Trophoblast cell (in vitro differentiated cells and primary cell): ENCODE measurements around the gene SNTG2.

Experiments
- DNase-seq, 2 donors: peaks; one replicate each; pipeline ENCODE4 v3.0.0-alpha.2; 2016
- H2AFZ ChIP-seq: 2 replicates; pipeline ENCODE4 v1.6.1; 2013; ENCODE audit warnings: low read length, moderate library complexity, mild to moderate bottlenecking; ENCODE audit not compliant: insufficient read depth, poor library complexity
- H2AK5ac ChIP-seq: 2 replicates; pipeline ENCODE4 v1.6.1; 2013; ENCODE audit warnings: mild to moderate bottlenecking, low read length
- H2BK120ac ChIP-seq: 2 replicates; pipeline ENCODE4 v1.6.1; 2013; ENCODE audit warnings: low read length, mild to moderate bottlenecking, moderate library complexity; ENCODE audit not compliant: insufficient read depth, poor library complexity
- H2BK12ac ChIP-seq: 2 replicates; pipeline ENCODE4 v1.6.1; 2013; ENCODE audit warnings: mild to moderate bottlenecking, low read length, moderate library complexity
- H2BK5ac ChIP-seq: 2 replicates; pipeline ENCODE4 v1.6.1; 2013; ENCODE audit warnings: low read length, low read depth, moderate library complexity, mild to moderate bottlenecking; ENCODE audit not compliant: poor library complexity
- H3K14ac ChIP-seq: 2 replicates; pipeline ENCODE4 v1.6.1; 2013; ENCODE audit warnings: mild to moderate bottlenecking, low read length
- H3K18ac ChIP-seq: 2 replicates; pipeline ENCODE4 v1.6.1; 2013; ENCODE audit warnings: mild to moderate bottlenecking, low read length
- H3K23ac ChIP-seq: 2 replicates; pipeline ENCODE4 v1.6.1; 2013; ENCODE audit warnings: low read length
- H3K27ac ChIP-seq: 2 replicates; pipeline ENCODE4 v1.5.1; 2013; ENCODE audit warnings: low read depth, mild to moderate bottlenecking, inconsistent platforms, low read length, moderate library complexity
- H3K27me3 ChIP-seq: 2 replicates; pipeline ENCODE4 v1.6.1; 2013; ENCODE audit warnings: inconsistent platforms, mild to moderate bottlenecking, low read length, moderate library complexity; ENCODE audit not compliant: insufficient read depth
- H3K36me3 ChIP-seq, 2 experiments: 1 replicate in 1 of 2; 2 replicates in 1 of 2; pipeline ENCODE4 v1.6.1; 2013; ENCODE audit warnings: low read length in 2 of 2, mild to moderate bottlenecking in 2 of 2, moderate library complexity in 1 of 2; ENCODE audit not compliant: insufficient read depth in 2 of 2, control insufficient read depth in 1 of 2
- H3K4ac ChIP-seq: 2 replicates; pipeline ENCODE4 v1.6.1; 2013; ENCODE audit warnings: low read depth, mild to moderate bottlenecking, low read length, moderate library complexity
- H3K4me1 ChIP-seq, 2 experiments: 1 replicate in 1 of 2; 2 replicates in 1 of 2; pipeline ENCODE4 v1.6.1; 2013; ENCODE audit warnings: low read length in 2 of 2, mild to moderate bottlenecking in 2 of 2, moderate library complexity in 1 of 2; ENCODE audit not compliant: insufficient read depth in 2 of 2, control insufficient read depth in 1 of 2
- H3K4me2 ChIP-seq: 2 replicates; pipeline ENCODE4 v1.6.1; 2013; ENCODE audit warnings: inconsistent platforms, mild to moderate bottlenecking, low read length, moderate library complexity
- H3K4me3 ChIP-seq: 2 replicates; pipeline ENCODE4 v1.5.1; 2013; ENCODE audit warnings: mild to moderate bottlenecking, low read depth, low read length, inconsistent platforms
- H3K79me1 ChIP-seq: one replicate; pipeline ENCODE4 v1.6.1; 2013; ENCODE audit warnings: low read length
- H3K79me2 ChIP-seq: 2 replicates; pipeline ENCODE4 v1.6.1; 2013; ENCODE audit warnings: low read length, mild to moderate bottlenecking; ENCODE audit not compliant: control insufficient read depth, insufficient read depth, poor library complexity
- H3K9ac ChIP-seq: 2 replicates; pipeline ENCODE4 v1.6.1; 2013; ENCODE audit warnings: mild to moderate bottlenecking, low read length
- H3K9me3 ChIP-seq: 2 replicates; pipeline ENCODE4 v1.6.1; 2013; ENCODE audit warnings: low read depth, mild to moderate bottlenecking, control low read depth, inconsistent platforms, low read length; ENCODE audit not compliant: insufficient read depth
- H4K12ac ChIP-seq: 2 replicates; pipeline ENCODE4 v1.6.1; 2013; ENCODE audit warnings: low read depth, mild to moderate bottlenecking, low read length, moderate library complexity
- H4K8ac ChIP-seq: 2 replicates; pipeline ENCODE4 v1.6.1; 2013; ENCODE audit warnings: low read depth, mild to moderate bottlenecking, low read length, moderate library complexity
- H4K91ac ChIP-seq: one replicate; pipeline ENCODE4 v1.6.1; 2013; ENCODE audit warnings: low read depth, mild to moderate bottlenecking, low read length, moderate library complexity
- WGBS: extraction: QIAGEN DNeasy Blood & Tissue Kit; methylation state at CpG from one replicate; pipeline ENCODE4 v1.1.7; 2013; ENCODE audit warnings: missing lambda C conversion rate; ENCODE audit not compliant: insufficient read length, insufficient coverage; ENCODE audit errors: extremely low coverage; 5-methylcytosine and 5-hydroxymethylcytosine counted together

Gene SNTG2

GRCh38 chr2:919672-920071, 31.0 kb upstream of the SNTG2 start:
- Histone ChIP-seq H3K4me1 (no peaks in the 10 kb centered on the region), H3K23ac (no peak overlapping the region)

GRCh38 chr2:920573-920972, 30.1 kb upstream of the SNTG2 start:
- no peak overlapping the region for H3K9ac ChIP-seq
- peaks cover 2% of the 10 kb centered on the region for H3K9me3 ChIP-seq
- H2AFZ ChIP-seq = no peak overlapping the region
- no peak overlapping the region for H2BK12ac ChIP-seq
- no peak overlapping the region for H4K8ac ChIP-seq
- H3K4me2 ChIP-seq = no peak overlapping the region
- no peak overlapping the region for H3K27ac ChIP-seq
- H2AK5ac ChIP-seq = no peak overlapping the region
- DNase-seq = no peak
- H4K91ac ChIP-seq = no peak overlapping the region
- no peak overlapping the region for H2BK120ac ChIP-seq
- H3K79me1 ChIP-seq = no peaks in the 10 kb centered on the region
- H3K14ac ChIP-seq = no peak overlapping the region
- no peak overlapping the region for H4K12ac ChIP-seq
- no peak overlapping the region for H3K4ac ChIP-seq
- H3K23ac ChIP-seq = no peak overlapping the region
- WGBS = no CpG with 5 or more reads among the region's 11 CpGs
- H3K79me2 ChIP-seq = no peaks in the 10 kb centered on the region
- H3K27me3 ChIP-seq = no peaks in the 10 kb centered on the region
- no peak overlapping the region for H2BK5ac ChIP-seq
- H3K18ac ChIP-seq = no peak overlapping the region
- no peak overlapping the region for H3K4me3 ChIP-seq
- H3K4me1 ChIP-seq = no peaks in the 10 kb centered on the region
- no peaks in the 10 kb centered on the region for H3K36me3 ChIP-seq

More at GRCh38 chr2:919672-920071, 31.0 kb upstream of the SNTG2 start:
- H3K79me2 ChIP-seq = no peaks in the 10 kb centered on the region
- H3K27ac ChIP-seq = no peak overlapping the region
- H2BK12ac ChIP-seq = no peak overlapping the region
- H2AFZ ChIP-seq = no peak overlapping the region
- no peak overlapping the region for H3K18ac ChIP-seq
- no peak overlapping the region for H4K12ac ChIP-seq
- H3K4me2 ChIP-seq = no peak overlapping the region
- H3K36me3 ChIP-seq = no peaks in the 10 kb centered on the region
- H3K27me3 ChIP-seq = no peaks in the 10 kb centered on the region
- H3K79me1 ChIP-seq = no peaks in the 10 kb centered on the region
- H3K4me3 ChIP-seq = no peak overlapping the region
- H2AK5ac ChIP-seq = no peak overlapping the region
- no peak overlapping the region for H2BK120ac ChIP-seq
- no peak overlapping the region for H2BK5ac ChIP-seq
- no peak overlapping the region for H4K8ac ChIP-seq
- no peak overlapping the region for H3K9ac ChIP-seq
- peaks cover 3% of the 10 kb centered on the region for H3K9me3 ChIP-seq
- no peak overlapping the region for H3K14ac ChIP-seq
- no peak overlapping the region for H4K91ac ChIP-seq
- no peak overlapping the region for H3K4ac ChIP-seq
- DNase-seq = no peak

GRCh38 chr2:920999-921398, 29.6 kb upstream of the SNTG2 start:
- WGBS = no CpG with 5 or more reads among the region's 13 CpGs
- no peaks in the 10 kb centered on the region for H3K27me3 ChIP-seq

GRCh38 chr2:922185-922584, 28.5 kb upstream of the SNTG2 start:
- Histone ChIP-seq H3K36me3 (no peaks in the 10 kb centered on the region), H3K18ac (no peak overlapping the region), H2AFZ (no peak overlapping the region), H2AK5ac (no peak overlapping the region), H3K4me1 (no peaks in the 10 kb centered on the region), H3K4me3 (no peak overlapping the region), H2BK12ac (no peak overlapping the region), H3K23ac (no peak overlapping the region), H2BK5ac (no peak overlapping the region), H2BK120ac (no peak overlapping the region), H3K4me2 (no peak overlapping the region), H4K8ac (no peak overlapping the region), H3K27me3 (no peaks in the 10 kb centered on the region), H3K9me3 (peaks cover 2% of the 10 kb centered on the region), H3K27ac (no peak overlapping the region), H4K12ac (no peak overlapping the region), H3K4ac (no peak overlapping the region), H4K91ac (no peak overlapping the region), H3K79me2 (no peaks in the 10 kb centered on the region), H3K14ac (no peak overlapping the region), H3K79me1 (no peaks in the 10 kb centered on the region), H3K9ac (no peak overlapping the region)
- DNase-seq = no peak
- WGBS = no CpG with 5 or more reads among the region's 10 CpGs

More at GRCh38 chr2:920999-921398, 29.6 kb upstream of the SNTG2 start:
- H2AFZ ChIP-seq = no peak overlapping the region
- H3K4me2 ChIP-seq = no peak overlapping the region
- H2BK120ac ChIP-seq = no peak overlapping the region
- no peak overlapping the region for H2BK12ac ChIP-seq
- peaks cover 2% of the 10 kb centered on the region for H3K9me3 ChIP-seq
- no peak overlapping the region for H4K12ac ChIP-seq
- no peak overlapping the region for H4K8ac ChIP-seq
- no peak overlapping the region for H2AK5ac ChIP-seq
- no peak overlapping the region for H3K18ac ChIP-seq
- H3K79me2 ChIP-seq = no peaks in the 10 kb centered on the region
- H3K4ac ChIP-seq = no peak overlapping the region
- H2BK5ac ChIP-seq = no peak overlapping the region
- H3K14ac ChIP-seq = no peak overlapping the region
- H3K27ac ChIP-seq = no peak overlapping the region
- no peak overlapping the region for H3K4me3 ChIP-seq
- H3K23ac ChIP-seq = no peak overlapping the region
- no peaks in the 10 kb centered on the region for H3K79me1 ChIP-seq
- DNase-seq = no peak
- H3K4me1 ChIP-seq = no peaks in the 10 kb centered on the region
- H3K9ac ChIP-seq = no peak overlapping the region
- H3K36me3 ChIP-seq = no peaks in the 10 kb centered on the region
- no peak overlapping the region for H4K91ac ChIP-seq
